ENCODE measurements around the gene LONRF2.

The LONRF2 gene

GRCh38 chr2:100230754-100231153, 91.5 kb downstream of the LONRF2 start:
- no peak for DNase-seq

DNA sequence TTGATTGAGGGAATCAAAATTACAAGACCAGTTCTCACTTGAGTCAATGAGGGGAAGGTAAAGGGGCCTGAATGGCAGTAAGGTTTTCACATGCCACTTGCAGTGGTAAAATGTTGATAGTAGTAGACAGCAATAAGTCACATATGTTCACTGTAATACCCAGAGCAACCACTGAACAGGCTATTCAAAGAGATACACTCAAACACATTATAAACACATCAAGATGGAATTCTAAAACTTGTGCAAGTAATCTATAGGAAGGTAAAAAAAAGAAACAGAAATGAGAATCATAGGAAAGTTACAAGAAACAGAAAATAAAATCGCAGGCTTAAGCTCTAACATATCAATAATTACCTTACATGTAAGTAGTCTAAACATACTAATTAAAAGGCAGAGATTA, 93.3 kb downstream of the LONRF2 start:
- no peak for DNase-seq

DNA sequence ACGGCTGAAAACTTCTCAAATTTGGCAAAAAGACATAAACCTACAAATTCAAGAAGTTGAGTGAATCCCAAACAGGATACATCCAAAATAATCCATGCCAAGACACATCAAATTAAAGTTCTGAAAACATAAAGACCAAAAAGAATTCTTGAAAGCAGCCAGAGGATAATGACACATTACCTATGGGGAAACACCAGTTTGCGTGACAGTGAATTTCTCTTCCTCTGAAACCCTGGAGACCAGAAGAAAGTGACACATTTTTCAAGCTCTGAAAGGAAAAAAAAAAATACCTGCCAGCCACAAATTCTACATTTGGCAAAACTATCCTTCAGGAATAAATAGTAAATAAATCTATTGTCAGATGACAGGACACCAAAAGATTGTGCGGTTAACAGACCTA, 93.9 kb downstream of the LONRF2 start:
- DNase-seq, result no peak

GRCh38 chr2:100224988-100225710, 97.2 kb downstream of the LONRF2 start:
- no peak for DNase-seq

DNA sequence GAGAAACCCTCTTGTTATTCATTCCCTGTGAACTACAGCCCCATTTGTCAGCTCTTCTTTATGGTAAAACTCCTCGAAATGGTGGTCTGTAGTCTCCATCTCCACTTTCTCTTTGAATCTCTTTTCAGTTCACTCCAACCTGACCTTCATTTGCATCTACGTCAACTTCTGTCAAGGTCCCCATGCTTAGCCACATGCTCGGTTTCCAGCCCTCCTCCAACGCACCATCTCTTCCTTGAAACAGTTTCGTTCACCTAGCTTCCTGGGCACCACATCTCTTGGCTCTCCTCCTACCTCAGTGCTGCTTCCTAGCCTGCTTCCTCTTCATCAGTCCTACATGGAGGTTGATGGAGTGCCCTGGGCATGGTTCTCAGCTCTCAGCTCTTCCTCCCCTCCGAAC, 98.8 kb downstream of the LONRF2 start:
- DNase-seq, result no peak
